ENCODE data around the gene FOXC1. TPM values are rescaled to one million over a fixed set of nuclear protein-coding genes. Genes with fewer than 3 reads are reported as not detected.

Gene FOXC1
- total RNA-seq, 1 donor from 2014 or later: 2.3 TPM

- no peak overlapping the region for H3K4me3 ChIP-seq
- H3K27ac ChIP-seq: no peak overlapping the region
- DNase-seq (no peak), ATAC-seq (no peak)
- H3K36me3 ChIP-seq: no peaks in the 10 kb centered on the region
- intact Hi-C loops (cut with DNase I): no loop called here
- H3K4me1 ChIP-seq: peaks cover 26% of the 10 kb centered on the region
- TF ChIP-seq, protein P1, sequence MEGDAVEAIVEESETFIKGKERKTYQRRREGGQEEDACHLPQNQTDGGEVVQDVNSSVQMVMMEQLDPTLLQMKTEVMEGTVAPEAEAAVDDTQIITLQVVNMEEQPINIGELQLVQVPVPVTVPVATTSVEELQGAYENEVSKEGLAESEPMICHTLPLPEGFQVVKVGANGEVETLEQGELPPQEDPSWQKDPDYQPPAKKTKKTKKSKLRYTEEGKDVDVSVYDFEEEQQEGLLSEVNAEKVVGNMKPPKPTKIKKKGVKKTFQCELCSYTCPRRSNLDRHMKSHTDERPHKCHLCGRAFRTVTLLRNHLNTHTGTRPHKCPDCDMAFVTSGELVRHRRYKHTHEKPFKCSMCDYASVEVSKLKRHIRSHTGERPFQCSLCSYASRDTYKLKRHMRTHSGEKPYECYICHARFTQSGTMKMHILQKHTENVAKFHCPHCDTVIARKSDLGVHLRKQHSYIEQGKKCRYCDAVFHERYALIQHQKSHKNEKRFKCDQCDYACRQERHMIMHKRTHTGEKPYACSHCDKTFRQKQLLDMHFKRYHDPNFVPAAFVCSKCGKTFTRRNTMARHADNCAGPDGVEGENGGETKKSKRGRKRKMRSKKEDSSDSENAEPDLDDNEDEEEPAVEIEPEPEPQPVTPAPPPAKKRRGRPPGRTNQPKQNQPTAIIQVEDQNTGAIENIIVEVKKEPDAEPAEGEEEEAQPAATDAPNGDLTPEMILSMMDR (IDR thresholded peaks at IDR 0.05): no peak
- no peaks in the 10 kb centered on the region for H3K9me3 ChIP-seq
- peaks cover 94% of the 10 kb centered on the region for H3K27me3 ChIP-seq (ENCODE audit: low read depth)
Measured at GRCh38 chr6:1615151-1615852, 5.6 kb downstream of the FOXC1 start.

GRCh38 chr6:1615853-1616420, 6.2 kb downstream of the FOXC1 start:
- Histone ChIP-seq H3K9me3 (no peaks in the 10 kb centered on the region), H3K27ac (no peak overlapping the region), H3K4me3 (no peak overlapping the region), H3K27me3 (ENCODE audit: low read depth) (peaks cover 95% of the 10 kb centered on the region), H3K36me3 (no peaks in the 10 kb centered on the region), H3K4me1 (peaks cover 23% of the 10 kb centered on the region)
- intact Hi-C loops (cut with DNase I): no loop called here
- TF ChIP-seq, protein P1 (IDR thresholded peaks at IDR 0.05): no peak
- ATAC-seq (no peak), DNase-seq (no peak)

- no peak overlapping the region for H3K4me3 ChIP-seq
- TF ChIP-seq, protein P1 (IDR thresholded peaks at IDR 0.05): no peak
- intact Hi-C loops (cut with DNase I): no loop called here
- no peaks in the 10 kb centered on the region for H3K36me3 ChIP-seq
- DNase-seq: no peak
- no peak overlapping the region for H3K27ac ChIP-seq
- H3K4me1 ChIP-seq: peaks cover 23% of the 10 kb centered on the region
- H3K27me3 ChIP-seq (ENCODE audit: low read depth): peaks cover 94% of the 10 kb centered on the region
- no peaks in the 10 kb centered on the region for H3K9me3 ChIP-seq
- ATAC-seq: no peak
Measured at GRCh38 chr6:1616701-1617463, 7.2 kb downstream of the FOXC1 start.

DNA sequence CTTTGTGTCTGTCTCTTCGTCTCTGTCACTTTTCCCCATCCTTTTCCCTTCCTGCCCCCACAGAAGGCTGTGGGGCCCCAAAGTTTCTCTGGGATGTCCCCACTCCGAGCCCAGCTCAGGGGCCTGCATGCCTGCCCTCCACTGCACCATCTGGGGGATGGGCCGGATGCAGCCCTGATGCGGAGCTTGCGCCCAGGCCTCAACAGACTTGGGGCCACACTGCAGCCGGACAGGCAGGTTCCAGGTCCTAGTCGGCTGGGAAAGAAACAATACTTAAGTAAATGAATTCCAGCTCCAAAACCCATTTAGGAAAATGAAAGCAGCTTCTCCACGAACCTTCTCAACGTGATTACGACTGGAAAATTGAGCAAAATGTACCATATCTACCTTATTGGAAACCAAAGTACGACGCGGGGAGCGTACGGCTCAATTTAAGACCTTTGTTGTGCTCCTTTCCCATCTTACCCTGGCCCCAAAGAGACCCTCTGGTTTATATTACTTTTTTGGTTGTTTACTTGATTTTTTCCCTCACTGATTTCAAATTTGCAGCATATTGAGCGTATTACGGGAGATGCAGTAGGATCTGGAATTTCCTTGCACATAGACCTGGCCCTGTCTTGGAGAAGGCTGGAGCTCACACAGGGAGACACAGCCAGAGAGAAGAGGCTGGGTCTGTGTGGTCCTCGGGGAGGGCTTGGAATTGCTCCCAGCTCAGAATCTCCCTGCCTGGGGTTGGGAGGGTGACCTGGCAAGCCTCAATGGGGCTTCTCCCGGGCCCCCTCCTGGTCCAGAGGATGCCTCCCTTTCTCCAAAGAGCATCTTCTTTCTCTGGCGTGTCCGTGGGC, 8.0 kb downstream of the FOXC1 start:
- H3K9me3 ChIP-seq: no peaks in the 10 kb centered on the region
- ATAC-seq (no peak), DNase-seq (no peak)
- intact Hi-C loops (cut with DNase I): no loop called here
- H3K4me3 ChIP-seq: no peak overlapping the region
- H3K27ac ChIP-seq: no peak overlapping the region
- no peaks in the 10 kb centered on the region for H3K36me3 ChIP-seq
- TF ChIP-seq, protein P1 (IDR thresholded peaks at IDR 0.05): no peak
- peaks cover 94% of the 10 kb centered on the region for H3K27me3 ChIP-seq (ENCODE audit: low read depth)
- H3K4me1 ChIP-seq: peaks cover 20% of the 10 kb centered on the region

All from lower lobe of right lung (tissue), 2 donors.